DMS153 treated with DMSO at 0.1 percent for 48 hours (cell line): ENCODE data around the gene OR4D5.

Source experiments
- DNase-seq: peaks from one replicate; lab custom pipeline; 2025; ENCODE audit not compliant: unreplicated experiment; lab: John Stamatoyannopoulos, UW

Gene OR4D5

DNA sequence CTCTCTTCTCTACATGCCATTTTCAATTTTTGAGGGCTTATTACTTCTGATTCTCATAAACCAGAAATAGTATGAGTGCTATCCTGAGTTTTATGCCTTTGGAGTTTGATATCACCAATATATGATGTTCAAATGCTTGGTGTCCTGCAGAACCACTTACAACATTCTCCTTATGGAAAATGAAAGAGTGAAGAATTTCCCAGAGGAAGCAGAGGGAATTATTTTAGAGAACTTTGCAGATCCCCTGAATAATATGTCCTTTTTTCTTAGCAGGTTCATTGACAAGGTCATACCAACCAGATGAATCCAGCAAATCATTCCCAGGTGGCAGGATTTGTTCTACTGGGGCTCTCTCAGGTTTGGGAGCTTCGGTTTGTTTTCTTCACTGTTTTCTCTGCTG lies at the start of gene OR4D5:
Gene OR4D5 (plus strand): TSS at position 301 of the 400 bp plus-strand sequence. CDS start 0 bp downstream, at position 301.
- no peak for DNase-seq

DNA sequence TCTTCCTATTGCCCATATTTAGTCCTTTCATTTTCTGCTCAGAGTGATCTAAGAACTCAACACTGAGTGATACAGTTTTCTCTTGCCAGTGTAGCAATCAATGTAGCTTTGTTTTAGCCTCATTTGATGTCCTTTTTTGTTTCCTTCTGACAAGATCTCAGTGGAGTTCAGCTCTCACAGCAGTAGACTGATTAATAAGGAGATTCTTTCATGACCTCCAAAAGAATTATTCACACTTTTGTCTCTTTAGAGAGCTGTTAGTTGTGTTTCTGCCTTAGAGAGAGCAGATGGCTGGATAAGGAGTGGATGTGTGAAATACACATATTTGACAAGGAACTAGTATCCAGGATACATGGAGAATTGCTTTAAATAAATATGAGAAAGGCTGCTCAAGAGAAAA lies 47.4 kb upstream of the OR4D5 start:
- DNase-seq, result no peak

DNA sequence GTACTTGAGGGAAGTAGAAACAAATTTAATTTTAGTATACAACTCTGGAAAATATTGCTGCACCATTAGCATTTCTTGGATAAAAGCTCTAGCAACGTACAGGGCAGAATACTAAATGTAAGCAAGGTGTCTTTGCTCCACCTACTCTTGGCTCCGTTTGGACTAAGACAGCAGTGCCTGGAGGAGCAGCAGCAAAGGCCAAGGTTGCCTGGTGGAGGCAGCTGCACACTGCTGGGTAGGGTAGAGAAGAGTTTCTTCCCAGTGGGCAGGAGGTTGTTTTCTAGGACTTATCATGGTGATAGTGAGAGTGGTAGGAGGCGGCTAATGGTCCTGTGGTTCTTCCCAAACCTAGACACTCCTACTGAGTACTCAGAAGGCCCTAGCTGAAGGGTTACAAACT lies 39.6 kb upstream of the OR4D5 start:
- DNase-seq, result no peak

DNA sequence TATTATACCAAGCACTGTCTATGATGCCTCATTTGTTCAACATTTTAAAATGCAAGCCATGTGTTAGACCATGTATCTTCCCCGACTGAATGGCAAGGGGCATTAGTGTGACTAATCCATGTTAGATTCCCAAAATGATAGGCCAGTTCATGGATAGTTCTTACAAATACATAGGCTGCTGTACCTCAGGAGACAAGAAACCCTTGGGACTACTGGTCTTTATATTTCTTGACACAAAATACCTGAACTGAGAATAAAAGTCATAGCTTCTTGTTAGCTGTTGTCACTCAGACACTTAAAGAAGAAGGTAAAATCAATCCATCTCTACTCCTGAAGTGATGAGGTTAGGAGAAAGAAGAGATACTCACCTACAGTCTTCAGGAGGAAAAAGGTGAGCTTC lies 37.5 kb upstream of the OR4D5 start, which contains the start of gene OR8D4:
Gene OR8D4 (plus strand): TSS at position 301 of the 400 bp plus-strand sequence. CDS start 4,265 bp downstream, outside the sequence.
- DNase-seq, result no peak

DNA sequence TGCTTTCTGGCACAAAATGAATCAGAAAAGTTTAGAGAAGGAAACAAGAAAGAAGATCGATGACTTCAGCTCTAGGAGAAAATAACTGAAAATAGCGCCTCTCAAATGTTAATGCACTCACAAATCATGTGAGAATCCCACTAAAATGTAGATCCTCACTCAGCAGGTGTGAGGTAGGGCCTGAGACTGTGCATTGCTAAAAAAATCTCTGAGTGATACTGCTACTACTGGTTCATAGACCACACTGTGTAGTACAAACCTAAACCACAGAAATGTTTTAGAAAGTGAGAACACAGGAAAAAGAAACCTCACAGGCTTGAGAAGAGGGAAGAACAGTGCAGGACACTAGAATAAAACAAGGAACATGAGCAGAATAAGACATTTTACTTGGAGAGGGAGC lies 35.5 kb upstream of the OR4D5 start:
- DNase-seq, result no peak

DNA sequence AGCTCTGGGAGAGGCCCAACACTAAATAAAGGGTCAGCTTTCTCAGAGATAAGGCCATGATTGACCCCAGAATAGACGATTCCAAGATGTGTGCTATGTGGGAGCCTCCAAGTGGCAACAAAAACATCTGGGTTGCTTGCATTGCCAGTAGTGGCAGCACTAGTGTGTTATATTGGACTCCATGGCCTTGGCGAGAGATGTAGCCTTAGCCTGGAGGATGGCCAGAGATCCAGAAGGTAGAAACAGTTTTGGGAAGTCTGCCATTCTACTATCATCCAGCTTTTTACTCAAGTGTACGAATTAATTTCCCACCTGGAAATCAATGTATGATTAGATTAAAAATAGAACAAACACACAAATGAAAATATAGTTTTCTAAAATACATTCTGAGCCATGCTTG lies 34.5 kb upstream of the OR4D5 start:
- DNase-seq, result no peak

DNA sequence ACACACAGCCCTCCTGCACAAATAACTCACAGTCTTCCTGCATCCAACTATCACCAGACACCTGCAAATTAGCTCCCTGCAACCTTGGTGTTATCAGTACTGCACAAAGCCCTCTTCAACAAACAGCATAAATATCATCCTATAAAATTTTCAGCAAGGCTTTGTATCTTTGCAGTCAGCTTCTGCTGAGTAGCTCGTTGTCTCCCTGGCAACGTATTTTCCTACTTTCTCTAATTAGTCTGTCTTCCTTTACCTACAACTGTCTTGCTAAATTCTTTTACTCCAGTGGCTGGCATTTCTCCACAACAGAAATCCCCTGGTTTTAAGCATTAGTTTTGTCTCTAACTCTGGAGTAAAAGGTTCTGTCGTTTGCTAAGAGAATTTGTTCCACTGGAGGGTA lies 33.6 kb upstream of the OR4D5 start:
- no peak for DNase-seq

DNA sequence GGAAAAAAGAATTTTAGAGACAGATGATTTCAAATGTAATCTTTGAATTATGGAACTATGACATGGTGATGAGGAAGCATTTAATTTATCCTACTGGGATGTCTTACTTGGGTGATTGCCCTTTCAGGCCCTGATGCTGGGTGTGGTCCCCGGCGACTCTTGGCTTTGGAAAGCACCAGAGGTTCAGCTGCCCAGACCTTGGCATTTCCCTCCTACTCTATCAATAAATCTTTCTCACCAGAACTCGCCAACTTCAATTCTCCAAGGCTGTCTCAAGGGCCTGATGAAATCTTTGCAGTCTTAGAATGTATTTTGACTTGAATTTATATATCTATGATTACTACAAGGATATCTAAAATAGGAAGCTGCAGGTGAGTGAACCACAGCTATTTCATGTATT lies 18.5 kb upstream of the OR4D5 start:
- DNase-seq, result no peak

DNA sequence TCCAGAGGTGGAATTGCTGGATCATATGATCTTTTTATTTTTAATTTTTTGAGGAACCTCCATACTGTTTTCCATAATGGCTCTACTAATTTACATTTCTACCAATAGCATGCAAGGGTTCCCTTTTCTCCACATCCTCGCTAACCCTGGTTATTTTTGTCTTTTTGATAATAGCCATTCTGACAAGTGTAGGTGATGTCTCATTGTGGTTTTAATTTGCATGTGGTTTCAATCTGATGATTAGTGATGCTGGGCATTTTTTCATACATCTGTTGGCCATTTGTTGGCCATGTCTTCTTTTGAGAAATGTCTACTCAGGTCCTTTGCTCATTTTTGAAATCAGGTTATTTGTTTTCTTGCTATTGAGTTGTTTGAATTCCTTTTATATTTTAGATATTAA lies 15.4 kb upstream of the OR4D5 start:
- DNase-seq, result no peak

DNA sequence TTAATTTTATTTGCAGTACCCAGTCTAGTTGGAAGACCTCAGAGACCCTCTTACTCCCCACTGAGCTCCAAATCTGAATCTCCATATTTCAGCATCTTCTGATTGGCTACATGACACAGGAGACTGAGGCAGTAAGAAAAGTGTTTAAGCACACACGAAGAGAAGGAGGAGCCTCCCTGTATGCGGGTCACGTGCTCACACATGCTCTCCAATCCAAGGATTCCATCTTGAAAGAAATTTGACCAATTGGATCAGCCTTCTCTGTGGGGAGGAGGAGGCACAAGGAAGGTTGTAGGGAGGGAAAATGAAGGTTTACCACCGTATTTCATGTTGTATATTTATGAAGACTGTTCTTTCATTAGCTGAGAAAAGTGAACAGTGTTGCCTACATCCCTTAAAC lies 3.0 kb downstream of the OR4D5 start:
- DNase-seq, result no peak

DNA sequence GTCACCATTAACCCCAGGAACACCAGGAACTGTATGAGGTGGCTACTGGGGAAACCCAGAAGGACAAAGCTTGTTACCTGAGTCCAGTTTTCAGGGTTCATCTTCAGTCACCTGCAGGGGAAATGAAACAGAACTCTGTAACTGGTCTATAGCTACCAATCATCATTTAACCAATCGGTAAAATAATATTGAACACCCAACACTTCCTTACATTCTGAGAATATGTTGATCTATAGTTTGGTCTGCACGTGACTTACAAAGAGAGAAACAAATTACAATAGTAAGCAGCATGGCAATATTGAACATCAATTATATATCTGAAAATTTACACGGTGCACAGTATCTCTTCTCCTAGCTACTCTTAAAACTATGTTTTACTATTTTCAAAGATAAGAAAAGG lies 4.3 kb downstream of the OR4D5 start, which contains the start of gene OR6T1:
Gene OR6T1 (minus strand): TSS at position 101 of the 400 bp plus-strand sequence. CDS start 0 bp downstream, at position 101.
- DNase-seq, result no peak

DNA sequence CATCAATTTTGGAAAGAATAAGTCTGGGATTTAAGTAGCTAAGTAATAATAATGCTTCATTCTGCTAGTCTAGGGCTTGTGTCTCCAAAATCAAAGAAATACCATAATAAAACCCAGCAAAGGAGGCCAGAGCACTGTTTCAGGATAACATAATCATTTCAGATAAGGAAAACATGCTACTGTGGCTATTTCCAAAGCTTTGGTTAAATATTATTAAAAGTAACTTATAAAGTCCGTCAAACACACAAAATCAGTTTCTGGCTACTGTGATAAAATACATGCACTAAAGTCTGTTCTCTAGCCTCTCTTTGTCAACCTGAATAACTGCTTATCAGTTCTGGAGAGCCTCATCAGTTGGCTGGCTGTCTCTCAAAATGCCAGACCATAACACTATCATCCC lies 5.7 kb downstream of the OR4D5 start:
- DNase-seq, result no peak

DNA sequence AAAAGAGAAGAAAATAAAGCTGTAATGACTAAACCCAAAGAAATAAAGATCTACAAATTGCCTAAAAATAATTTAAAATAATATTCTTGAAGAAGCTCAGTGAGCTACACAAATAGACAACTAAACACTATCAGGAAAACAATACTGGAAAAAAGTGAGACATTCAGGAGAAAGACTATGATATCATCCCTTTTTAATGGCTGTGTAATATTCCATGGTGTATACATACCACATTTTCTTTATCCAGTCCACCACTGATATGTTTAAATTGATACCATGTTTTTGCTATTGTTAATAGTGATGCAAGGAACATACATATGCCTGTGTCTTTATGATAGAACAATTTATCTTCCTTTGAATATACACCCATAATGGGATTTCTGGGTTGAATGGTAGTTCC lies 17.3 kb downstream of the OR4D5 start:
- no peak for DNase-seq

DNA sequence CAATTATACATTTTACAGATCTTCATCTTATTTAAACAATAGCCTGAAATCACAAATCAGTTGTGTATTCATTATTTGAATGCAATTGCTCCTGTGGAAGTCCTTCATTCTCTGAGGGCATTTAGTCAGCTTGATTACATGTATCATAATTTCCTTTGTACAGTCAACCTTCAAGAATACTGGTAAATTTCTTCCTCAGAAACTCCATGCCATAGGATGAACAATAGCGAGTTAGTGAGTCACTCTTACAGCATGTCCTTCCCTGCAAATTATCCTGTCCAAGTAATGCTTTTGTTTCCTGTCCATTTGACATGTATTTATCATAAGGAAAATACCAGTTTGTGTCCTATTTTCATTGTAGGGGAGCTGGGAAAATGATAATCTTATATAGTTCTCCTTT lies 34.4 kb downstream of the OR4D5 start:
- no peak for DNase-seq

DNA sequence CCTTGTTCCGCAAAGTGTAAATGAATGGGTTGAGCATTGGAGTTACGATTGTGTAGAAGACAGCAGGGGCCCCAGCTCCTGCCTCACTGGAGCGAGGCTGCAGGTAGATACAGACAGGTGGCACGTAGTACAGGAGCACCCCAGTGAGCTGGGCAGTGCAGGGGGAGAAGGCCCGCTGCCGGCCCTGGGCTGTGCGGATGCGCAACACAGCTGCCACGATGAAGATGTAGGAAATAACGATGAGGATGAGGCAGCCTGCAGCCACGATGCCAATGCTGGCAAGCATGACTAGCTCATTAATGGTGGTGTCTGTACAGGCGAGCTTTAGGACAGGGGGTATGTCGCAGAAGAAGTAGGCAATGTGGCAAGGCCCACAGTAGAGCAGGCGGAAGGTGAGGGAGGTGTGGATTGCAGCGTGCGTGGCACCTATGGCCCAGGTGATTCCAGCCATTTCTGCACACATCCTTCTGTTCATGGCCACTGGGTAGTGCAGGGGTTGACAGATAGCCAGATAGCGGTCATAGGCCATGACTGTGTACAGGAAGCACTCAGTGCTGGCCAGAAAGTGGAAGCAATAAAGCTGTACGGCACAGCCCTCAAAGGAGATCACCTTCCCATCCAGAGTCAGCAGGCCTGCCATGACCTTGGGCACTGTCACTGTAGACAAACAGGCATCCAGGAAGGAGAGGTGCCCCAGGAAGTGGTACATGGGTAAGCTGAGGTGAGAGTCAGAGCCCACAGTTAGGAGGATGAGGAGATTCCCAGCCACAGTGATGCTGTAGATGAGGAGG lies 37.5 kb downstream of the OR4D5 start:
- no peak for DNase-seq

DNA sequence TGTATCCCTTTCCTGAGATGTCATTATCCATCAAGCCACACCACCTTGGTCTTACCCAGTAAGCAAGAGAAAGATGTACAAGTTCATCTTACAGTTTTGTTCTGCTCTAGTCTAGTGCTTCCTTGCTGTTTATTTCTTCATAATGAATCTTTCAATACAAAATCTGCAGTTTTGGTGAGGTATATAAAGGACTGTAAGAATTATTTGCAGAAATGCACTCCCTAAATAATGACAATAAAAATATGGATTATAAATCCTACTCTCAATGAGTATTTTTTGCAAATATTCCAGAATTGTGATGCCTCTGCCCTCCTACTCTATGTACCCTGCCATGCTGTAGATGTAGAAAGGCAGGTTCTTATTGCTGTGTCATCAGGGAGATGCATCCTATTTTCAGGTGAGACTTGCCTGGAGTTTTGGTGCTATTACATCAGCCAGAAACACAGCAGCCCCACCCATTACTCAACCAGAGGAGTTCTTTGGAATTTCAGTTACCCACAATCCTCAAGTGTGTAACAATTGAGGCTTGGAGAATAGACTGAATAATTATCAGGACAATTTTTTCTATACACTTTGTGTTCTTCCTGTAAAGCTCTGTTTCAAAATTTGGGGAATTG lies 38.4 kb downstream of the OR4D5 start, which contains the start of gene OR10S1:
Gene OR10S1 (minus strand): TSS at position 51 of the 617 bp plus-strand sequence. CDS start 117 bp downstream, outside the sequence.
- DNase-seq, result no peak

DNA sequence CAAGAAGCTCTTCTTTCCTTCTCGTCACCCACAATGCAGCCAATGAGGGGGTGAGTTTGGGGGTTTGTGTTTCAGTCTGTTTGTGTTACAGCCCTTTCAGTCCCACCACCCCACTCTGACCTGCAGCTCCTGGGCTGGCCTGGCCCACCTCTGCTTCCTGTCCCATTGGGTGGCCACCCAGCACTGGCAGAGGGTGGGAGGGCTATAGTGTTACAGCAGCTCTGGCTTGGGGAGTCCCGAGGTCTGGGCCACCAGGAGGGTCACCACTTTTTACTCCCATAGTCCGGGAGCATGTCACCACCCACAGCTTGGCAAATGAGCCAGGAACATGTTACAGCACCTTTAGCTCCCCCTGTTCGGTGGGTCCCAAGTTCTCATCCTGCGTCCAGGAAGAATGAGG lies 39.9 kb downstream of the OR4D5 start:
- DNase-seq, result no peak
